ENCODE measurements around the gene CYYR1.

CYYR1 gene

DNA sequence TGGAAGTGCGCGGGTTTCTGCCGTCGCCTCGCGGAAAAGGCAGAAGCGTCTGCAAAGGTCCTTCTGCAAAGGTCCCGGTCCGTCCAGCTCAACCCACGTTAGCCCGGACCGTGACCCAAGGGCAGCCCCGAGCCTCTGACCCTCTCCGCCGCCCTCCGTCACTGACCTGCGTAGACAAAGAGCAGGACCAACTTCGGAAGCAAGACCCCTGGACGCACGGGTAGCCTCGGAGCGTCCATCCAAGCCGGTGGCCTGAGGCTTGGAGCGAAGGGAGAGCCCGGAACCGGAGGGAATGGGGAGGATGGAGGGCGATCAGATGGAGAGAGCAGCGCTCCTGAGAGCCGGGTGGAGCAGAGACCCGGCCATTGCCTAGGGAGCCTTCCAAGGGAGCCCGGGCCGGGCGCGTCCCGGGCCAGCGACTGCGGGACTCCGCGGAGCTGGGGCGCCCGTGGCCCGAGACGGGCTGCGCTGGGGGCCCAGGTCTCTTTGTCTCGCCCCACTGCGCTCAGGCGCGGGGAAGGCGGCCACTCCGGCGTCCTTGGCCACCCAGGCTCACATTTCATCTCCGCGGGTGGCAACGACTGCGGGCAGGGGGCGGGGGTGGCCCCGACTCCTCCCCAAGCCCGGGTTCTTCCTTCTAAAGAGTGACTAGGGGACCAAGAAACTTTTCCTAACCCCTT lies at the start of gene CYYR1:
TSS of gene CYYR1 (minus strand) at position 585 of the 680 bp plus-strand sequence. CDS start at position 239, 346 bp downstream.
- no peak for DNase-seq (ENCODE audit: low read depth)

DNA sequence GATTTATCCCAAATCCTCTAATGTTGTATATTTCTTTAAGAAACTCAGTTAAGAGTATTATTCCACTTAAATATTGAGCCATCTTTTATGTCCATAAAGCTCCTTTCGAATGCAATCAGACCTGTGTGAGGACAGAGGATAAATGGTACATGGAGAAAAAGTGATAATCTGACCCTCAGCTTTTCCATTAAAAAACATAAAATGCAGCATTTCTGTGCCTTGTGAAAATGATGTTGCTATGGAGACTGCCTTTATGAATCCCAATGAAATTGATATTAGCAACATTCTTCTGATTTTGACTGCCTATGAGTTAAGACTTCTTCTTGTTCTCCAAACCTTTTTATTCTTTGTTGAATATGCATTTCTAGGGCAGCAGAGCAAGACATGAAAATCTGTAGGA lies 44.1 kb upstream of the CYYR1 start:
- no peak for DNase-seq (ENCODE audit: low read depth)

DNA sequence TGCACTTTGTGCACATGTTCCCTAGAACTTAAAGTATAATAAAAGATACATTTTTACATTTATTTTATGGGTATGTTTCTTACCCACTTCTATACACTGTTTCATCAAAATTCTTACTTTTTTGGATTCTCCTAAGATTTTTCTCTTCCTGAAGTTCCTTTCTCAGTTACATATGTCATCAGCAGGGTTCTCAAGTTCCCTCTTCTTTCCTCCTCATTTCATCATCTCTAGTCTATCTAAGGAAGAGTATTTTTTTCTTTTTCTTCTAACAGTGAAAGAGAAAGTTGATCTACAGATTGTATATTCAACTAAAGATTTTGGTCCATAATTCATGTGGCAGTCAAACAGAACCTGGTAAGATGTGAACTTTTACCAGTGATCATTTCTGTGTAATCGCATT lies 41.2 kb upstream of the CYYR1 start:
- no peak for DNase-seq (ENCODE audit: low read depth)

DNA sequence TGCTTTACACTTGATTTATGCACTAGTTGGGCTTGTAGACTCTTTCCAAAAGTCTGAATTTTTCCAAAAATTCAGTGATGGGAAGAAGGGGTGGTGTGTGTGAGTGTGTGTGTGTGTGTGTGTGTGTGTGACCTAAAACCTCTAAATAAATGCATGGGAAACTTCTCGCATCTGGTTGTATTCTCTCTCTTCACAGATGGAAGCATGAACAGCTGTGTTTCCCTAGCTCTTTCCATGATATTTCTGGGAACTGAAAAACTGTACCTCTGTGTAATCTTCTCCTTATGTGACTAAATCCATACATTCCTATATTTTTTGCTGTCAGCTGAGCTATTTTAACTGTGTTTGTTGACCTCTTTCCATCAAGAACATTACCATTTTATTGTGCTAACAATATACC lies 26.2 kb upstream of the CYYR1 start:
- no peak for DNase-seq (ENCODE audit: low read depth)

DNA sequence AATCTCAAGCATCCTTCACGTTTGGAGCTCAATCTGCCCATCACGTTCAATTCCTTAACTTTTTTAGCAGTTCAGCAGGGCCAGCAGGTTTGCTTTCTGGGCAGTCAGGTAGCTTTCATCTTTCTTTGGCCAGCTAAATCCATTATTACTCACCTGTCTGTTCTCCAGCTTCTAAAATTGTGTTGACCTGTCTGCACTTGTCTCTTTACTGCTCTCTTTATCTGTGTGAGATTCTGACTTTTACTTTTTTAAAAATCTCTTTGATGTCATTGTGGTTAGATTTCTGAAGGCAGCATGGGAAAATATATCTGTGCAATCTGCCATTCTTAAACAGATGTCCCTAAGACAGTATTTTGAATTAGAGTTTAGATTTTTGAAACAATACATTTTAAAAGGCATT lies 24.9 kb upstream of the CYYR1 start:
- no peak for DNase-seq (ENCODE audit: low read depth)

DNA sequence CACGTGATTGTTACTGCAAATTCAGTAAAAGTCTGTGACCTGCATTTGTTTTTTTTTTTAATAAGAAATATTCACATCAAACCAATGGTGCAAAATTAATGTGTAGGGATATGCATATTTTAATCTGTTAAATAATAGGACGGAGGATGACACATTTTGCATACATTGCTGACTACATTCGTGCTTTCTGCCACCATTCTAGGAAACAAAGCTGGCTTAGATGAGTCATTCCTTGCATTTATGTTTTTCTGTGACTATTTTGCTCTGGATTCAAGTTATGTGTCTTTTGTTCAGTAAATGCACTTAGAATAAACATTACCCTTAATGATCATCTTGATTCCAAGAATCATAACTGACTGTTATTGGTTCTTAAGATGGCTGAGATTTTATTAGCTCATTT lies 23.9 kb upstream of the CYYR1 start:
- no peak for DNase-seq (ENCODE audit: low read depth)

DNA sequence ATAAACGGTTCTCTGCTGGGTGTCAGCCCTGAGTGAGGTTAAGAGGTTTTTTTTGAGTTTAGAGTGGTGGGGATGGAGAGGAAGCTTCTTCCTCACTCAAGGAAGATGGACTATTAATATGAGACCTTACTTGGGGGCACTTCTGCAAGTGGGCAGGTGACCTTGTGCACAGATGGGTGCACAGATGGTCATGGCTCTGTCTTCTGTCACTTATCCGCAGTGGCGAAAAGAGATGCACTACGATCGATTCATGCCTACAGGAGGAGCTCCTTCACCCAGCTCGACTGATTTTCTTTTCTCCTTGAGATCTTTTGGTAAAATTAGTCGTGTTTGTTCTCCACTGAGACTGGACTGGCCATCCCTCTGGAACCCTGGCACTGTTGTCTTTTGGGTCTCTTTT lies 22.9 kb upstream of the CYYR1 start:
- DNase-seq (ENCODE audit: low read depth): no peak

DNA sequence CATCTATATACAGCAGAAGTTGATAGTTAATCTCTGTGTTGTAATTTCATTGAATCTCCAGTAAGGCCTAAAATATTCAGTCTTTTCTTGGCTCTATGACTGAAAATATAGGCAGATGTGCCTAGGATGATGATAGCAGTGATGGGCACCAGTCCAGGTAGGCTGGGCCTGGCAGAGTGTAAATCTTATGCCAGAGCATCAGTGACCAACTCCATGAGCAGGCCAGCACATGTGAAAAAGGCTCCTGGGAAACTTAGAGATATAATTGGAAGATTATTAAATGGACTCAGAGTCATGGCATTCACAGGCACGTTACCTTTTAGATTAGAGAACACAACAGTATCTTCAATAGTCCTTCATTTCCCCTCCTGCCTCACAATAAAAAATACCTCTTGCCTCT lies 20.7 kb upstream of the CYYR1 start:
- DNase-seq (ENCODE audit: low read depth): no peak

DNA sequence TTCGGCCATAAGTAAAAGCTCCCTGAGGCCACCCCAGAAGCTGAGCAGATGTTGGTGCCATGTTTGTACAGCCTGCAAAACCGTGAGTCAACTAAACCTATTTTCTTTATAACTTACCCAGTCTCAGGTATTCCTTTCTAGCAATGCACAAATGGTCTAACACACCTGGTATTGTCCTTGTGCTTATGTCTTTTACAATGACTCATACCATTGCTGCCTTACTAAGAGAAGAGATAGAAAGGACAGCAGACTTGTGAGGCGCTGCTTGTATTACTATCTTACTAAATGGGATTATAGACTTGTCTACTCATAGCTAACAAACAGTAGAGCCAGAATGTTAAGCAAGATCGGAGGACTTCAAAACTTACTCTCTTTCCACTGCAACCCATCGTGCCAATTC lies 18.5 kb upstream of the CYYR1 start:
- no peak for DNase-seq (ENCODE audit: low read depth)

DNA sequence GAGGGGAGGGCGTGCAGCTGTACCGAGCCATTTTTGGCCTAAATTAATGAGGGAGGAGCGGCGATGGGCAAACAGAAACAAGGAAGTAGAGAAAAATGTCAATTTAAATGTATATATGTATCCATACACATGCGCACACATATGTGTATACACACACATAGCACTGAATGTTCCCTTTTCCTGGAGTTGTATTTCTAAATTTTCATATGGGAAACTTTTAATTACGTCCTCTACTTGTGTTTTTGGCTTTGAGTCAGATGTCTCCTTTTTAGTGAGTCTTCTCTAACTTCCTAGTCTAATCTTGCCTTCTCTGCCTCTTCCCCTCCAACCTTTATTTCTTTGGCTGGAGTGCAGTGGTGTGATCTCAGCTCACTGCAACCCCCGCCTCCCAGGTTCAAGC lies 15.4 kb upstream of the CYYR1 start:
- no peak for DNase-seq (ENCODE audit: low read depth)

DNA sequence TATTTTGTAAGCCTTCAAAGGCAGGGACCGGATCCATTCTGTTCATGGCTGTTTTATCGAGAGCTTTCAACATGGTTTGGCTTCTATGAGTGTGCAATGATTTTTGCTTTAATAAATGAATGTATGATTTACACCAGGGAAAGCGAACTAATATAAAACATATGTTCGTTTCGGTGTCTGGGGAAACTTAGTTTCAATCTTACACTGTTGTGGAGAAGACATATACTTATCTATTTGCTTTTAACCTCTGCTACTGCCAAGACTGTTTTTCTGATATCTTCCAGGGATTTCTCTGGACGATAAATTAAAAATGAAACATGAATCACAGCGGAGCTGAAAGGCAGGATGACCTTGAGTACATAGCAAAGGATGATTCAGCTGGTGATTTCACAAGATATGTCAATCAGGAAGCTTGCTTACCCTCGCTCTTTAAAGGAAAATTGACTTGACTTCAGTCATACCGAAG lies 14.7 kb upstream of the CYYR1 start:
- DNase-seq (ENCODE audit: low read depth): peak; percentile 29

DNA sequence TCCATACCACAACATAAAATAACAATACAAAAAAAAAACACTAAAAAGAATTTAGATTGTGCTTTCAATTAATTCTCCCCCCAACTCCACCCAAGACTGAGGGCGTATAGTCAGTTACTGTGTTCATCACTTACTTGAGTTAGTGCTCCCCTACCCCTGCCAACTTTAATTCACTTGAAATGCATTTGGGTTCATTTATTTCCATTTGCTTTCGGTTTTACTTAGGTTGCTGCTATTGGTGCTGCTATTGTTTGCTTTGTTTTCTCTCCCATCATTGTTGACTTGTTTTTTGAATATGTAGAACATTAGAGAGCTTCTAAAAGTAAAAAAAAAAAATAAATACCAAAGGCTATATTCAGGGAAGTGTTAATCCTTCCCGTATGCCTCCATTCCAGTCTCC lies 10.7 kb upstream of the CYYR1 start:
- DNase-seq (ENCODE audit: low read depth): no peak

DNA sequence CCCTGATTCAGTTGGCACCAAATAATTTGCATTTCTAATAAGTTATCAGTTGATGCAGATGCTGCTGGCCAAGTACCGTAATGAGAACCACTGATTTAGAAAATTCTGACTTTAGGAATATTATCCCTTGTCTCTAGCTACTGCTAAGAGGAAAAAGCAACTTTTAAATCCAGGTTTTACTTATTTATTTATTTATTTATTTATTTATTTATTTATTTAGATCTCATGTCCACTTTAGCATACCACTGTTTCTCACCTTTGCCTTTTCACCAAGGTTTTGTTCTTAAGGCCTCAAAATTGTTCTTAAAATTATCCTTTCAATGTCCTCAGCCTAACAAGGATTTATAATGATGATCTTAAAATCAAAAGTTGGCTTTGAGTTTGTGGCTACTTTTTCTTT lies 8.7 kb upstream of the CYYR1 start:
- DNase-seq (ENCODE audit: low read depth): no peak

DNA sequence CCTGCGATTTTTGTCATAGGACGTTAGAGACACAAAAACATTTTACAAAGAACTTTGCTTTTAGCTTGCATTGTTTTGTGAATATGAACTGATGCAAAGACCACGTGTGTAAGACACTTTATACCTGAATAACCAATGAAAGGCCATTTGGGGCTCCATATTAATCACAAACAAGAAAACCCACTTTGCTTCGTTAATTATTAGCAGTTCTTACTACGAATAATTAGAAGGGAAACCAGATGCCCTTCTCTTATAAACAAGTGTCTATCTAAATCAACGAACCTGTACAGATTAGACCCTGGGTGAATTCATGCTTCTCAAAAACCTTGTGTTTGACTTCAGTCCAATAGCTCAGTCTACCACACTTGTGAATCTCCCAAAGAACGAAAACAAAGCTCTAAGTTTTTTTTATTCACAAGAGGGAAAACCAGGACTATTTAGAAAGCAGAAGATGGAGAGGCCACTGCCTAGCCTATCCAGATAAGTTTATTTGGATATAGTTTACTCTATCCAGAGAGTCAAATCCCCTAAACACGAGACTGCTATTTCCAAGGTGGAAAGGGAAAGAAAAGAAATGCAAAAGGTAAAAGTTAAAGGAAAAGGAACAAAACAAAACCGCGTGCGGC lies 897 bp downstream of the CYYR1 start:
- DNase-seq (ENCODE audit: low read depth): no peak

DNA sequence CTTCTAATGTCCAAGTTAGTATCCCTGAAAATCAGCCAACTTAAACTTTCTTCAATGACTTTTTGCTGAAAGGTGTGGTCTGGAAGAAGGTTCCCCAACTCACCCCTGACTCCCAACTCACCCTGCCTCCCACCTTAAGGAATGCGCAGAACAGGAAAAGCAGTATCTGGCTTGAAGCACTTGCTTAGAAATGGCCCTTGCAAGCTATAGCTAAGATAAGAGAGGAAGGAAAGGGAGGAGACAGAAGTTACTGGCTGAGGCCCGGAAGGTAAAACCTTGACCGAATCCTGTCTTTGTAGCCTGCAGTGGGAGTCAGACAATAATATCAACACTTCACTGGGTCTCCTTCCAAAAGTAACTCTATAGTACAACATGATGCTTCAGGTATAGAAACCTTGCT lies 2.9 kb downstream of the CYYR1 start:
- no peak for DNase-seq (ENCODE audit: low read depth)

DNA sequence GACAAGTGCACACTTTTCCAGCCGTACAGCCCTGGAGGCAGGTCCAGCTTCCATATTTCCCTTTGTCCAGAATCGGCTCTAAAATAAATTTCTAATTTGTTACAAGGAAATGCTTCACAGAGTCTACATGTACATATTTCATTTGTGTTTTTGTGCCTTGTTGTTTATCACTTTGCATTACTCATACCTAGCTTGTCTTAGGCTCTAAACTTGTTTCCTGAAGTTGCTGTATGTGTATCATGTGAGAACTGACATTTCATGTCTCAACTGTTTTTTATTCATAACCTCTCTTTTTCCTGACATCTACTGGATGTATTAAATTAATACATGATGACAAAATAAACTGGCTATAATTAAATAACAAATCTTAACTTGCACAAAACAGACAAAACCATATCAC lies 7.5 kb downstream of the CYYR1 start:
- DNase-seq (ENCODE audit: low read depth): no peak

DNA sequence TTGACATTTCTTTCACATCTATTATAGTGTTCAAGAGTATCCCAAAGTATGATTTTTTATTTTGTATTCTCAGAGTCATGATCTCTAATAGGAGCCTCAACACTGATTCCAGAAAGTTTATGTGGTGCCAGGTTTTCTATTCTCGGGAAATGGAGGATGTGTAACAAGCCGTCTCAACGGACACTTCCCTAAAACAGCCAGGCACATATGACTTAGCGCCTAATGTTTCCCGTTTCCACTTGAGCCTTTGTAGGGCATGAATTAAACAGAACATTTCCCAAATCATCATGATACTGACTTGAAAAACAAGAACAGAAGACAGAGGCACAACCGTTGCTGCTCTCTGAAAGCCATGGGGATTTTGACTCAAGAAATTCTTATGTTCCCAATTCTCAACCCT lies 8.0 kb downstream of the CYYR1 start:
- DNase-seq (ENCODE audit: low read depth): no peak

DNA sequence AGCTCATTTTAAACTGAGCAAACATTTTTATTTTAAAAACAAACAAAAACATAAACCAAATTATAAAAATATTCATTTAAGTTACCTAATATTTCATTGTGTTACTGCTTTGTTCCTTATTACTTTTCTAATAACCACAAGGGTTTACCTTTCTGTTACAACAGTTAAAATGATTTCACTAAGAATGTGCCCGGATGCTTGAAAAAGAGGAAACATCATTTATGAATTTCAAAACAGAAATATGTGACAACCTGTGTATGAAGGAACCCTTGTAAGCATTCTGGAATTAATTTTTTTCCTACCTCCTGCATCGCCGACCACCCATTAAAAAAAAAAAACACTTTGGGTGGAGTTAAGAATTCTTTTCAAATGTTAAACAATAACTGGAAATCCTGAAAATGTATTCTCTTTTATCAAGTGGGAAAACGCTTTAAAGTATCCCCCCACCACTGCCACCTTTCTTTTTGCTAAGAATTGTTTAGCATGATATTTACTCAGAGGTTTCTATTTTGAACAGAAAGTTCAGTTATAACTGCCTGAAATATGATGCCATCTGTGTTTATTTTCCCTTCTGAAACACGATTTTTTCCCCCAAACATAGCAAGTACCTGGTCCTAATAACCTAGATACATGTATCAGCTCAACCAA lies 9.1 kb downstream of the CYYR1 start:
- no peak for DNase-seq (ENCODE audit: low read depth)

DNA sequence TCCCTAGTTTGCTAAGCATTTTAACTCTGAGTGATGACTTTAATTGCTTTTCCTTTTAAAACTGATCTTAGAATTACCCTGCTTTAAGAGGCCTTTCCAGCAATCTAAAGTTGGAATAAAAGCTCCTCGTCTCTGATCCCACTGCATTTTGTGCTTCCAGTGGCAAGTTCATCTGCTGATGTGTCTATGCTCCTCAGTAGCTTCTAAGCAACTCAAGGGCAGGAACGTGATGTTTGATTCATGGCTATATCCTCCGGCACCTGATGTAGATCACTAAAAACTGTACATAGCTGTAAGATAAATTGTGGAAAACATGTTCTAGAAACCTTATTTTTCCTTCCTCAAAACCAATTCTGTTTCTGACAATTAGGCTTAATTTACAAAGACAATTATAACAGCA lies 12.5 kb downstream of the CYYR1 start:
- DNase-seq (ENCODE audit: low read depth): no peak

DNA sequence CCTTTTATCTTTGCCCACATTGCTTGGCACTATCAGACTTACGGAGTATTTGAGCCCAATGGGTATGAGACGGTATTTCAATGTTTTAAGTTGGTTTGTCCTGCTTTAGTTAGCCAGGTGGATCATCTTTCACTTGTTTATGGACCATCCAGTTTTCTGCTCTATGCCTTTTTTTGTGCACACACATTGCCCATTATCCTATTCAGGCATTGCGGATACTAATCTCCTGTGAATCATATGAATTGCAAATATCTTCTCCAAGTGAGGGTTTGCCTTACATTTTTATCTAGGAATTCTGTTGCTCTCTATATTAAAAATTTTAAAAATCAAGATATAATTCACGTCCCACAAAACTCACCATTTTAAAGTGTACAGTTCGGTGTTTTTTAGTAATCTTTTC lies 14.0 kb downstream of the CYYR1 start:
- no peak for DNase-seq (ENCODE audit: low read depth)

DNA sequence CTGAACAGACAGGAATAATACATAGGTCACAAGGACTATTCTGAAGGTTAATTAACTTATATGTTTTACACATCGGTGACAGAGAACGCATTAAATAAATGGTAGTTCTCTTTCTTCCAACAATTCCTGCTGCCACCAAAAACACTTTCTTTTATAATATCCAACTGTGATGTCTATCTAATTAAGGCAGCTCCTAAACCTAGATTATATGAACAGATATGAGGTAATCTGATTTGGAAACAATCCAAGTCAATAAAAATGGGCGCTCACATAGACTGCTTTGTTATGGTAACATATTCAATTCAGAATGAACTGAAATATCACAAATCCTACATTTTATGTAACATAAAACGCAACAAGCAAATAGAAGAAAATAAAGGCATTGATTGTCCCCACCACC lies 16.0 kb downstream of the CYYR1 start:
- DNase-seq (ENCODE audit: low read depth): no peak

DNA sequence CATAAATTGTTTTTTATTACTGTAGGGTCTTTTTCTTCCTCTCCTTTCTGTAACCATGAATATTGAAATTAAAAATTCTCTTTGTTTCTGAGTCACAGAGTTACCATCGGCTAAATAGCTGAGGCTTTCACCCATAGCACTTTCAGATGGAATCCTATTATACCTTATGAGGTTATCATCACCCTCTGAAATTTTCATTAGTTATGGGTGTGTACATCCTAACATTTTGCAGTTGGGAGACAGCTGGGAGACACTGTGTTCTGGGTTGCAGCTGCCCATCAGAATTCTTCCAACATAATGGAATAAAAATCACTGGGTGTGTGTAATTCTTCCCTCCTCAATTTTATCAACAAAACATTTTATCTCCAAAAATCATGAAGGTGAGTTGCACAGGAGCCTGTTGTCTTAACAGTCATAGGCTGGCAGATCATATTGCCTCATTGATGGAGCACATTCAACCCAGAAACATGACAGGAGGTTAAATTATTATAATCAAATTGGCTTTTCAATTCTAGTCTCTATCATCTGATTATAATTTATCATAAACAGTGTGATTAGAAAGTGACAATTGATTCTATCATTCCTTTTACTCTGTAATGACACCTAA lies 17.4 kb downstream of the CYYR1 start:
- DNase-seq (ENCODE audit: low read depth): no peak

DNA sequence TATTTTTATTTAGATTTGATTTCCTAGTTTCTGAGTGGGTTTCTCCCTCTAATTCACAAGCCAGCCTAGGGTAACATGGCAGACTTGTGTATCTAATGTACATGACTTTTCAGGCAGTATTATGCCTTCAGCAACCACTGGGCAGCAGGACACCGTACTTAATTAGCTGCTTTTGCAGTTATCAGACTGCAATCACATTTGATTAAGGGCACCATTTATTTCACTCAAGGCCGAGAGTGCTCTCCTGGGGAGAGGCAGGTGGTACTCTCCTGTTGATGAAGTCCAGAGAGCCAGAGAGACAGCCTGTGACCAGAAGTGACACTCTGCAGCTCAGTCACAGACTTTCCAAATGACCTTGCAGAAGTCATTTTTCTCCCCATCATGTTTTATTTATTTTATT lies 18.7 kb downstream of the CYYR1 start:
- no peak for DNase-seq (ENCODE audit: low read depth)

Measured in GM04504 (cell line).